GM21390 (cell line): Measurements from ENCODE around the gene DEDD2.

ENCODE experiments used
- ATAC-seq: cut with Tn5 transposase; IDR thresholded peaks from one replicate; pipeline ENCODE4 v1.9.1; 2021; ENCODE audit not compliant: unreplicated experiment

Gene DEDD2

GRCh38 chr19:42248270-42249148 lies 31.0 kb upstream of the DEDD2 start:
- ATAC-seq: no peak

- no peak for ATAC-seq
Measured at GRCh38 chr19:42247640-42248199, 30.2 kb upstream of the DEDD2 start.

GRCh38 chr19:42246922-42247639 lies 29.6 kb upstream of the DEDD2 start:
- no peak for ATAC-seq

- no peak for ATAC-seq
Measured at GRCh38 chr19:42246143-42246921, 28.9 kb upstream of the DEDD2 start.

- ATAC-seq: no peak
Measured at GRCh38 chr19:42245231-42245630, 27.8 kb upstream of the DEDD2 start.

- ATAC-seq: peak; percentile 32
Measured at GRCh38 chr19:42244347-42245220, 27.1 kb upstream of the DEDD2 start.

- peak; percentile 50 for ATAC-seq
Measured at GRCh38 chr19:42242512-42243409, 25.3 kb upstream of the DEDD2 start, which contains the start of gene GSK3A. GSK3A (minus strand) TSS chr19:42242602; CDS start chr19:42242465, 137 bp downstream.

GRCh38 chr19:42242069-42242511 lies 24.6 kb upstream of the DEDD2 start:
- ATAC-seq: no peak

GRCh38 chr19:42241279-42241678 lies 23.8 kb upstream of the DEDD2 start:
- ATAC-seq: no peak

- ATAC-seq: no peak
Measured at GRCh38 chr19:42239544-42240220, 22.2 kb upstream of the DEDD2 start.

- ATAC-seq: no peak
Measured at GRCh38 chr19:42235181-42235580, 17.7 kb upstream of the DEDD2 start.

- ATAC-seq: no peak
Measured at GRCh38 chr19:42234364-42234763, 16.9 kb upstream of the DEDD2 start.

- ATAC-seq: no peak
Measured at GRCh38 chr19:42233678-42234292, 16.3 kb upstream of the DEDD2 start.

GRCh38 chr19:42233106-42233505 lies 15.6 kb upstream of the DEDD2 start:
- ATAC-seq: no peak

GRCh38 chr19:42232435-42232834 lies 15.0 kb upstream of the DEDD2 start:
- ATAC-seq: no peak

- ATAC-seq: no peak
Measured at GRCh38 chr19:42230571-42230970, 13.1 kb upstream of the DEDD2 start.

GRCh38 chr19:42229855-42230351 lies 12.4 kb upstream of the DEDD2 start:
- ATAC-seq: no peak
